PFSK-1 (cell line): ENCODE results near the gene PTPRN2.

Experiments used
- POLR2AphosphoS5 ChIP-seq: IDR thresholded peaks from 2 replicates; pipeline ENCODE4 v1.6.1; 2012; ENCODE audit warnings: low read depth, mild to moderate bottlenecking, control low read depth, low read length, moderate library complexity
- TF ChIP-seq, protein P1 (sequence below), 2 experiments: IDR thresholded peaks; 2 replicates each; pipeline versions ENCODE4 v1.6.1 to v1.8.0; 2011 to 2012; ENCODE audit warnings: low read depth in 2 of 2, low read length in 2 of 2, control low read depth in 1 of 2, inconsistent platforms in 1 of 2, mild to moderate bottlenecking in 1 of 2, moderate library complexity in 1 of 2; ENCODE audit not compliant: insufficient read depth in 1 of 2

- no peak for TF ChIP-seq POLR2AphosphoS5
- TF ChIP-seq, protein P1, sequence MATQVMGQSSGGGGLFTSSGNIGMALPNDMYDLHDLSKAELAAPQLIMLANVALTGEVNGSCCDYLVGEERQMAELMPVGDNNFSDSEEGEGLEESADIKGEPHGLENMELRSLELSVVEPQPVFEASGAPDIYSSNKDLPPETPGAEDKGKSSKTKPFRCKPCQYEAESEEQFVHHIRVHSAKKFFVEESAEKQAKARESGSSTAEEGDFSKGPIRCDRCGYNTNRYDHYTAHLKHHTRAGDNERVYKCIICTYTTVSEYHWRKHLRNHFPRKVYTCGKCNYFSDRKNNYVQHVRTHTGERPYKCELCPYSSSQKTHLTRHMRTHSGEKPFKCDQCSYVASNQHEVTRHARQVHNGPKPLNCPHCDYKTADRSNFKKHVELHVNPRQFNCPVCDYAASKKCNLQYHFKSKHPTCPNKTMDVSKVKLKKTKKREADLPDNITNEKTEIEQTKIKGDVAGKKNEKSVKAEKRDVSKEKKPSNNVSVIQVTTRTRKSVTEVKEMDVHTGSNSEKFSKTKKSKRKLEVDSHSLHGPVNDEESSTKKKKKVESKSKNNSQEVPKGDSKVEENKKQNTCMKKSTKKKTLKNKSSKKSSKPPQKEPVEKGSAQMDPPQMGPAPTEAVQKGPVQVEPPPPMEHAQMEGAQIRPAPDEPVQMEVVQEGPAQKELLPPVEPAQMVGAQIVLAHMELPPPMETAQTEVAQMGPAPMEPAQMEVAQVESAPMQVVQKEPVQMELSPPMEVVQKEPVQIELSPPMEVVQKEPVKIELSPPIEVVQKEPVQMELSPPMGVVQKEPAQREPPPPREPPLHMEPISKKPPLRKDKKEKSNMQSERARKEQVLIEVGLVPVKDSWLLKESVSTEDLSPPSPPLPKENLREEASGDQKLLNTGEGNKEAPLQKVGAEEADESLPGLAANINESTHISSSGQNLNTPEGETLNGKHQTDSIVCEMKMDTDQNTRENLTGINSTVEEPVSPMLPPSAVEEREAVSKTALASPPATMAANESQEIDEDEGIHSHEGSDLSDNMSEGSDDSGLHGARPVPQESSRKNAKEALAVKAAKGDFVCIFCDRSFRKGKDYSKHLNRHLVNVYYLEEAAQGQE (IDR thresholded peaks at IDR 0.05; ENCODE audit: insufficient read depth in 1 of 2, low read depth in 2 of 2, low read length in 2 of 2) = no peak
Measured at GRCh38 chr7:157860406-157860805, 727.2 kb downstream of the PTPRN2 start.
